ENCODE measurements around the gene CEACAM5.
"Not testable (repeated sequence)": the region's sequence is repeated elsewhere in the genome, so short reads cannot be mapped to it uniquely, and the experiment has no call there.

CEACAM5 gene

GRCh38 chr19:41740415-41741243, 32.2 kb downstream of the CEACAM5 start:
- no peak for DNase-seq (ENCODE audit: low read depth in 2 of 2, low spot score in 1 of 2)

DNA sequence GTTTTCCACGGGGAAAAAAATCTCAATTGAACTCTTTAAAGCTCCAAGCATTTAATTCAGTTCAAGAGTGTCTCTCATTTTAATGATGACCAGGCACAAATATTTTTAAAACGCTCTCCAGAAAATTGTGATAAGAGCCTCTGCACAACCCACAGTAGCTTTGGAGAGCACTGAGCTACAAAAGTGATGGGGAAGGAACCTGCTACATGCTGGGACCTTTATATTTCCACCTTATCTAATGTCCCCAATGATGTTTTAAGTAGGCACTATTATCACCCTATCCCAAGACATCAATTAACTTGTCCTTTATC, 32.8 kb downstream of the CEACAM5 start:
- no peak for DNase-seq (ENCODE audit: low read depth in 2 of 2, low spot score in 1 of 2)

GRCh38 chr19:41744850-41745249, 36.4 kb downstream of the CEACAM5 start:
- no peak for DNase-seq (ENCODE audit: low read depth in 2 of 2, low spot score in 1 of 2)

DNA sequence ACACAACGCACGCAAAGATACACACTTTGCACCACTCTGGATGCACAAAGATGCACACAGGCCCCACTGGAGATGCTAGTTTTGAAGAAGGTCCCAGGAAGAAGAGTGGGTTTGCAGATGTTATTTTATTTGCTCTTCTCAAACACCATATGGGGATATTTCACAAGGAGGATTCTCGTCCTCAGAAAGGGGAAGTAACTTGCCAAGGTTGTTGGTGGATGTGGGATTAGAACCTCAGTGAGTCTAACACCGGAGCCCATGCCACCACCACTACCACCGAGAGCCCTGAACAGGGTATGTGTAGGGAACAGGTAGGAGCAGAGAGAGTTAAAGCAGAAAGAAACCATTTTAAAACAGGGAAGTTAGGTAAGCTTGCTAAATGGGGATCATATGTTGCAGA, 37.3 kb downstream of the CEACAM5 start:
- no peak for DNase-seq (ENCODE audit: low read depth in 2 of 2, low spot score in 1 of 2)

DNA sequence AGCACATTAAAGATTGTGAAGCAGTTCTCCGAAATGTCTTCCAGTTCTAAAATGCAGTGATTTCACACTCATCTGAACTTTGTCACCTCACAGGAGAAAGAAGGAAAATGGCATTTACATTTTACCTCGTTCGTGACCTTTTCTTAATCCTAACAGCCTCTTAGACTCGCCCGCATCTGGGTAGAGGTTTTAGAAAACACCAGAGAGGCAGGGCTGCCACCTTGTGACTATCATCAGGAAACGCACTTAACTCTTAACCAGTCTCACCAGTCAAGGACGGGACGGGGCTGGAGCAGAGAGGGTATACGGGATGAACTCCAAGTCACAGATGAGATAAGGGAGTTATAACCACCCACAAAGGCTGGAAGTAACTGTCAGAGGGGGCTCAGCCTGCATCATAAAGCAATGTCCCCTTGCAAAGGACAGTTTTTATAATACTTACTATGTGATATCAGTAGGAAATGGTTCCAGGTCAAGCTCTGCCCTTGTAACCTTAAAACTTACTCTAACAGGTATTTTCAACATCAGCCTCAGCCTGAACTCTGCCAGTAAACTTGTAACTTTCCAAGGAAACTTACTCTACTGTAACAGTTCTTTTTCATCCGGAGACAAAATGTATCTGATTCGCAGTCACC, 38.3 kb downstream of the CEACAM5 start:
- DNase-seq (ENCODE audit: low read depth in 2 of 2, low spot score in 1 of 2), result peak in 1 of 2 donors; percentile 4

- DNase-seq (ENCODE audit: low read depth in 2 of 2, low spot score in 1 of 2), result no peak
These were observed 39.6 kb downstream of the CEACAM5 start for GRCh38 chr19:41748012-41748411.

DNA sequence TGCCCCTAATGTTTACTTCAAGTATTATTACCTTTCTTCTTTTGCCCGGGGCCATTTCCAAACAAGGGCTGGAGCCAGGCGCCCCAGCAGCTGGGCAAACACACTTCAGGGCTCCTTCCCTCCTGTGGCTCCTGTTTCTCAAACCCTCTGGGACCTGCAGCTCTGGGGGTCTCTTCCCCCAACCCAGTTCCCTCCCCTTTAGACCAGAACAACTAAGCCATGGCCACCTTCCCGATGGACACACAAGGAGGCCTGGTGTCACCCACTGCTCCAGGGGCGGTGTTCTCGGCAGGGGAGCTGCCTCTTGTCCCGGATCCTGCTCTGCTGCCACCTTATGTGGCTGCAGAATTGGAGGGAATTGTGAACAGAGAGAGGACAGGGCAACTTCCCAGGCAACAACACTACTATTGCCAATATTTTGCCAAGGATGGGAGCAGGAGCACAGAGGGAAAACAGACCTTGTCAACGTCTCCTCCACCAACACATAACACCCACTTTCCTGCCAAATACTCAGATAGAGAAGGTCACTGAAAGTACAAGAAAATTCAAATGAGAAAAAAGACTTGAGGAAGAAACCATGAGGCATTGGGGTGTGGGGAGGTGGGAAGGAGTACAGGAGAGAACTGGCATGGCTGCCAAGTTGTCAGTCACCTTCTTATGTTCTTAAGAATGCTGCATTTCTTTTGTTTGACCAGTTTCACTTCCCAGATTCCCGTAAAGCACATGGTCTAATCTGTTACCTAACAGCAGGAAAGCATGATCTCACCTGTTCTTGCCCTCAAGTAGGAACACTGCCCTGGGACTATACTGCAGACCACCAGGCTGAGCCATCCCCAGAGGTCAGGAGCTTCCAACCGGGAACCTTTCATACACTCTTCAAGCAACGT, 42.1 kb downstream of the CEACAM5 start:
- DNase-seq (ENCODE audit: low read depth in 2 of 2, low spot score in 1 of 2), result not testable (repeated sequence)

- DNase-seq (ENCODE audit: low read depth in 2 of 2, low spot score in 1 of 2), result peak; percentile 36 to 64
These were observed 44.7 kb downstream of the CEACAM5 start for GRCh38 chr19:41753159-41753558.

- peak; percentile 38 to 46 for DNase-seq (ENCODE audit: low read depth in 2 of 2, low spot score in 1 of 2)
These were observed 45.6 kb downstream of the CEACAM5 start for GRCh38 chr19:41753936-41754529.

GRCh38 chr19:41755328-41755913, 47.0 kb downstream of the CEACAM5 start, which contains the start of gene CEACAM6:
CEACAM6 (plus strand) TSS chr19:41755530; CDS start chr19:41755639, 109 bp downstream.
- no peak for DNase-seq (ENCODE audit: low read depth in 2 of 2, low spot score in 1 of 2)

DNA sequence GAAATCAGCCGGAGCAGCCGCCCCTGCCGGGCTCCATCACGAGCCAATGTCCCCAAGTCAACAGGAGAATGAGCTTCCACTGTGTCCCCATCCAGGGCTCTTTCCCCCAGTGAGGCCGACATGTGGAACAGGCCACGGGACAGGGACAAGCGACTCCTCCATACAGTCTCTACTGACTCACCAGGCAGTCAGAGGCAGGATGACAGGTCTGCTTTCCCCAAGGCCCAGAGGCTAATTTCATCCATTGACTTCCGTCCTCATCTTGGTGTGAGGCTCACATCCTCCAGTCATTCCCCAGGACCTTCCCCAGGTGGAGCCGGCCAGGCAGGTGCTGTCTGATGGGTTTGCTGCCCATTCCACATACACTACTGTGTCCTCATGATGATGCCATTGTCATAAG, 50.4 kb downstream of the CEACAM5 start:
- DNase-seq (ENCODE audit: low read depth in 2 of 2, low spot score in 1 of 2), result no peak

DNA sequence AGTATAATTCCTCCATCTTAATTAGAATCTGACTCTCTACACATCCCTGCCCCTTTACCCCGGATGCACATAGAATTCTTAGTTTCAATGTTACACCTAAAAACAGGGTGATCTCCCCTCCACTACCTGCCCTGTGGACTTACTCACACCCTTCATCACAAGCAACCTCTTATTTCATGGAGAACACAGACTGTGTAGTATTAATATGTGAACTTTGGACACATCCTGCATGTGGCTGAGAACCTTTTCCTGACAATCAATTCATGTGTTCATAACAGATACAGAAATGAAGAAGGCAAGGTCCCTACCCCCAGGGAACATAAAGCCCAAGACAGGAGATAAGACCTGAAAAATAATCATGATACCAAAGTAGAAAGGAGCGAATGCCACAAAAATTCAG, 58.7 kb downstream of the CEACAM5 start:
- no peak for DNase-seq (ENCODE audit: low read depth in 2 of 2, low spot score in 1 of 2)

DNA sequence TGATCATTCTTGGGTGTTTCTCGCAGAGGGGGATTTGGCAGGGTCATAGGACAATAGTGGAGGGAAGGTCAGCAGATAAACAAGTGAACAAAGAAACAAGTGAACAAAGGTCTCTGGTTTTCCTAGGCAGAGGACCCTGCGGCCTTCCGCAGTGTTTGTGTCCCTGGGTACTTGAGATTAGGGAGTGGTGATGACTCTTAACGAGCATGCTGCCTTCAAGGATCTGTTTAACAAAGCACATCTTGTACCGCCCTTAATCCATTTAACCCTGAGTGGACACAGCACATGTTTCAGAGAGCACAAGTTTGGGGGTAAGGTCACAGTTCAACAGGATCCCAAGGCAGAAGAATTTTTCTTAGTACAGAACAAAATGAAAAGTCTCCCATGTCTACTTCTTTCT, 59.7 kb downstream of the CEACAM5 start:
- DNase-seq (ENCODE audit: low read depth in 2 of 2, low spot score in 1 of 2), result not testable (repeated sequence)

DNA sequence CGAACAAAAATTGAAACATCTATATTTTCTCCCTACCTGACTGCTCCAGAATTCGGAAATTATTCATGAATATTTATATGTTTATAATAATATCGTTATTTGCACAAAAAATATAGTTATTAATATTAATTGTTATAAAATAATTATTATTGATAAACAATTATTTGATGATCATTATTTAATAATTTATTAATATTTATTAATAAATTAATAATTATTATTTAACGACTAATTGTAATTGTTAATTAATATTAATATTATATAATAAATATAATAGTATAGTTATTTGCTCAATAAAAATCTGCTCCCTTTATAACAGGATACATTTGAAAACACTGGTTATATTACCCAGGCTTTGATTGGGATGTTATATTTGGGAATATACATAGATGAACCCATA, 61.2 kb downstream of the CEACAM5 start:
- DNase-seq (ENCODE audit: low read depth in 2 of 2, low spot score in 1 of 2), result no peak

GRCh38 chr19:41771410-41771809, 63.0 kb downstream of the CEACAM5 start:
- no peak for DNase-seq (ENCODE audit: low read depth in 2 of 2, low spot score in 1 of 2)

DNA sequence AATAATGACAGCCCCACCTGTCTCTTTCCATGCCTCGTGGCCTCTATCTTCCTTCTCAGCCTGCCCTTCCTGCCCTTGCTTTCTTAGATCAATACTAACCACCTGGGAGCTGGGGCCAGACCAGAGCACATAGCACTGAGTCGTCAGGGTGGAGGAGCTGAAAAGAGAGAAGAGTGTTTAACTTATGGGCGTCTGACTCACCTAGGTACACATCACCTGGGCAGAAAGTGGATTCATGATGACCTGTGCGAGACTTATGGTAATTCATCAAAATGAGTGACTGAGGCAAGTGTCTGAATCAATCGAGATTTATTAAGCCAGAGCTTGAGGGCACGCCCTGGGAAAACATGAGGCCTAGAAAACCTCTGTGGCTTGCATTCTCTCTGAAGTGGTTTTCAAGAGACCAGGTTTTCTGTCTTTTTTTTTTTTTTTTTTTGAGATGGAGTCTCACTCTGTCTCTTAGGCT, 66.1 kb downstream of the CEACAM5 start:
- peak in 1 of 2 donors; percentile 3 for DNase-seq (ENCODE audit: low read depth in 2 of 2, low spot score in 1 of 2)

- DNase-seq (ENCODE audit: low read depth in 2 of 2, low spot score in 1 of 2), result no peak
These were observed 68.3 kb downstream of the CEACAM5 start for GRCh38 chr19:41776700-41777099.
